Neural cell (in vitro differentiated cells): ENCODE data around the gene MYEOV. TPM values are rescaled to one million over a fixed set of nuclear protein-coding genes. Genes with fewer than 3 reads are reported as not detected.

ENCODE experiments used
- H2AFZ ChIP-seq: fragments of 200-600, 300-800 bp; sonication (generic), shearing (Covaris generic); 2 replicates; pipeline ENCODE4 v1.6.0; 2014; ENCODE audit warnings: low read depth, mild to moderate bottlenecking, antibody characterized with exemption, low read length, moderate library complexity
- H3F3A ChIP-seq: fragments of 200-600 bp; shearing (Covaris generic); 2 replicates; pipeline ENCODE4 v1.6.1; 2016; ENCODE audit warnings: mild to moderate bottlenecking, moderate library complexity, mixed read lengths, antibody characterized with exemption, low read length; ENCODE audit not compliant: insufficient read depth, poor library complexity, severe bottlenecking
- H3K27ac ChIP-seq: fragments of 200-600, 300-800 bp; sonication (generic), shearing (Covaris generic); 2 replicates; pipeline ENCODE4 v1.5.1; 2014; ENCODE audit warnings: mild to moderate bottlenecking, low read length, moderate library complexity
- H3K27me3 ChIP-seq: fragments of 300-800, 200-600 bp; sonication (generic), shearing (Covaris generic); 2 replicates; pipeline ENCODE4 v1.6.0; 2014; ENCODE audit warnings: mild to moderate bottlenecking, low read depth, low read length, moderate library complexity; ENCODE audit not compliant: insufficient read depth
- H3K36me3 ChIP-seq: fragments of 300-800, 200-600 bp; sonication (generic), shearing (Covaris generic); 2 replicates; pipeline ENCODE4 v1.5.1; 2014; ENCODE audit warnings: mild to moderate bottlenecking, antibody characterized with exemption, low read length, moderate library complexity; ENCODE audit not compliant: insufficient read depth
- H3K4me2 ChIP-seq: fragments of 300-800, 200-600 bp; sonication (generic), shearing (Covaris generic); 2 replicates; pipeline ENCODE4 v1.6.0; 2014; ENCODE audit warnings: mild to moderate bottlenecking, low read length
- H3K4me3 ChIP-seq: fragments of 300-800, 200-600 bp; sonication (generic), shearing (Covaris generic); 2 replicates; pipeline ENCODE4 v1.5.1; 2014; ENCODE audit warnings: mild to moderate bottlenecking, low read length, moderate library complexity
- H3K79me2 ChIP-seq: fragments of 200-600 bp; shearing (Covaris generic); replicated peaks from 2 replicates; pipeline ENCODE4 v1.6.0; 2014; ENCODE audit warnings: mild to moderate bottlenecking, low read length, moderate library complexity; ENCODE audit not compliant: insufficient read depth
- H3K9ac ChIP-seq: fragments of 300-800, 200-600 bp; sonication (generic), shearing (Covaris generic); 2 replicates; pipeline ENCODE4 v1.6.1; 2016; ENCODE audit warnings: mild to moderate bottlenecking, low read length, mixed read lengths
- H3K9me2 ChIP-seq: fragments of 200-600 bp; shearing (Covaris generic); 2 replicates; pipeline ENCODE4 v1.6.1; 2016; ENCODE audit warnings: mild to moderate bottlenecking, low read length, mixed read lengths; ENCODE audit not compliant: insufficient read depth
- H3K9me3 ChIP-seq: fragments of 200-600, 300-800 bp; sonication (generic), shearing (Covaris generic); 2 replicates; pipeline ENCODE4 v1.6.1; 2016; ENCODE audit warnings: mild to moderate bottlenecking, mixed run types, low read length, moderate library complexity, mixed read lengths
- H4K20me1 ChIP-seq: fragments of 200-600 bp; shearing (Covaris generic); 2 replicates; pipeline ENCODE4 v1.6.1; 2016; ENCODE audit warnings: mild to moderate bottlenecking, mixed run types; ENCODE audit not compliant: insufficient read depth
- EP300 ChIP-seq: fragments of 450-650 bp; conservative IDR thresholded peaks from 2 replicates; pipeline ENCODE4 v1.6.1; 2014; ENCODE audit warnings: antibody characterized with exemption, mild to moderate bottlenecking, moderate library complexity; ENCODE audit not compliant: poor library complexity, severe bottlenecking
- EZH2 ChIP-seq: fragments of 200-600, 300-800 bp; shearing (Covaris generic), sonication (generic); IDR thresholded peaks from 2 replicates; pipeline ENCODE4 v1.6.1; 2014; ENCODE audit warnings: antibody characterized with exemption, low read length, borderline replicate concordance, mild to moderate bottlenecking; ENCODE audit not compliant: insufficient read depth, poor library complexity, severe bottlenecking
- MXI1 ChIP-seq: fragments of 450-650 bp; conservative IDR thresholded peaks from 2 replicates; pipeline ENCODE4 v1.6.1; 2014; ENCODE audit warnings: antibody characterized with exemption, mild to moderate bottlenecking; ENCODE audit not compliant: poor library complexity, severe bottlenecking
- POLR2AphosphoS5 ChIP-seq: IDR thresholded peaks from 2 replicates; pipeline ENCODE4 v1.6.1; 2012
- RAD21 ChIP-seq: fragments of 450-650 bp; conservative IDR thresholded peaks from 2 replicates; pipeline ENCODE4 v1.6.1; 2014; ENCODE audit warnings: antibody characterized with exemption, mild to moderate bottlenecking, moderate library complexity
- SMC3 ChIP-seq: fragments of 450-650 bp; conservative IDR thresholded peaks from 2 replicates; pipeline ENCODE4 v1.6.1; 2014; ENCODE audit warnings: antibody characterized with exemption, mild to moderate bottlenecking, moderate library complexity; ENCODE audit not compliant: poor library complexity
- TAF1 ChIP-seq: IDR thresholded peaks from 2 replicates; pipeline ENCODE4 v1.6.1; 2012; ENCODE audit warnings: low read depth
- polyA plus RNA-seq: library from polyadenylated mRNA; depleted of rRNA; stranded (reverse); fragments of >200 nt; gene quantifications from 2 replicates; pipeline ENCODE4 v1.2.3, GENCODE V29; 2014
- TF ChIP-seq, protein P1 (sequence below): IDR thresholded peaks from 2 replicates; pipeline ENCODE4 v1.6.1; 2012; ENCODE audit warnings: borderline replicate concordance
- TF ChIP-seq, protein P2 (sequence below): fragments of 450-650 bp; IDR thresholded peaks from 2 replicates; pipeline ENCODE4 v1.5.1; 2014; ENCODE audit warnings: antibody characterized with exemption, mild to moderate bottlenecking, moderate library complexity; ENCODE audit not compliant: poor library complexity, severe bottlenecking

MYEOV gene
- polyA plus RNA-seq, 1 donor from 2014 or later: not detected

DNA sequence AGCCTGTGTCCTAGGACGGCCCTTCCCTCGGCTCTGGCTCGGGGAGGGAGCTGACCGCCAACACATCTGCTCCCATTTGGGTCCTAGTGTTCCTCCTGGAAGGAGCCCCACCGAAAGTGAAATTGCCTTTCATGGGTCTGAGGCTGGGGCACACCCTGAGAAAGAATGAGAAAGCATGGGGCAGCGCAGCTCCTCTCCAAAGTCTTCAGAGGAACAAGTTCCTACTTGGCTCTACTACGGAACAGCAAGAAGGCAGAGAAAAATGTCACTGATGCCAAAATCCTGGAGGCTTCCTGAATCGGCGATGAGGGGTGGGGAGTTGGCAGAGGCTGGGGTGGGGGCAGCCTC is 41.5 kb upstream of the MYEOV start:
- H3K9me2 ChIP-seq: no peaks in the 10 kb centered on the region
- no peak overlapping the region for H3K4me3 ChIP-seq
- H3K79me2 ChIP-seq: no peaks in the 10 kb centered on the region
- H3K27ac ChIP-seq: no peak overlapping the region
- H3K4me2 ChIP-seq: no peak overlapping the region
- no peaks in the 10 kb centered on the region for H3F3A ChIP-seq
- H3K9me3 ChIP-seq: no peaks in the 10 kb centered on the region
- H2AFZ ChIP-seq: no peak overlapping the region
- no peaks in the 10 kb centered on the region for H3K36me3 ChIP-seq
- H4K20me1 ChIP-seq: no peaks in the 10 kb centered on the region
- TF ChIP-seq RAD21: no peak
- no peak for TF ChIP-seq EP300
- no peak for TF ChIP-seq EZH2
- TF ChIP-seq SMC3: no peak
- no peak for TF ChIP-seq POLR2AphosphoS5
- no peak for TF ChIP-seq MXI1
- TF ChIP-seq, protein P1, sequence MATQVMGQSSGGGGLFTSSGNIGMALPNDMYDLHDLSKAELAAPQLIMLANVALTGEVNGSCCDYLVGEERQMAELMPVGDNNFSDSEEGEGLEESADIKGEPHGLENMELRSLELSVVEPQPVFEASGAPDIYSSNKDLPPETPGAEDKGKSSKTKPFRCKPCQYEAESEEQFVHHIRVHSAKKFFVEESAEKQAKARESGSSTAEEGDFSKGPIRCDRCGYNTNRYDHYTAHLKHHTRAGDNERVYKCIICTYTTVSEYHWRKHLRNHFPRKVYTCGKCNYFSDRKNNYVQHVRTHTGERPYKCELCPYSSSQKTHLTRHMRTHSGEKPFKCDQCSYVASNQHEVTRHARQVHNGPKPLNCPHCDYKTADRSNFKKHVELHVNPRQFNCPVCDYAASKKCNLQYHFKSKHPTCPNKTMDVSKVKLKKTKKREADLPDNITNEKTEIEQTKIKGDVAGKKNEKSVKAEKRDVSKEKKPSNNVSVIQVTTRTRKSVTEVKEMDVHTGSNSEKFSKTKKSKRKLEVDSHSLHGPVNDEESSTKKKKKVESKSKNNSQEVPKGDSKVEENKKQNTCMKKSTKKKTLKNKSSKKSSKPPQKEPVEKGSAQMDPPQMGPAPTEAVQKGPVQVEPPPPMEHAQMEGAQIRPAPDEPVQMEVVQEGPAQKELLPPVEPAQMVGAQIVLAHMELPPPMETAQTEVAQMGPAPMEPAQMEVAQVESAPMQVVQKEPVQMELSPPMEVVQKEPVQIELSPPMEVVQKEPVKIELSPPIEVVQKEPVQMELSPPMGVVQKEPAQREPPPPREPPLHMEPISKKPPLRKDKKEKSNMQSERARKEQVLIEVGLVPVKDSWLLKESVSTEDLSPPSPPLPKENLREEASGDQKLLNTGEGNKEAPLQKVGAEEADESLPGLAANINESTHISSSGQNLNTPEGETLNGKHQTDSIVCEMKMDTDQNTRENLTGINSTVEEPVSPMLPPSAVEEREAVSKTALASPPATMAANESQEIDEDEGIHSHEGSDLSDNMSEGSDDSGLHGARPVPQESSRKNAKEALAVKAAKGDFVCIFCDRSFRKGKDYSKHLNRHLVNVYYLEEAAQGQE: no peak
- no peak for TF ChIP-seq TAF1
- TF ChIP-seq, protein P2, sequence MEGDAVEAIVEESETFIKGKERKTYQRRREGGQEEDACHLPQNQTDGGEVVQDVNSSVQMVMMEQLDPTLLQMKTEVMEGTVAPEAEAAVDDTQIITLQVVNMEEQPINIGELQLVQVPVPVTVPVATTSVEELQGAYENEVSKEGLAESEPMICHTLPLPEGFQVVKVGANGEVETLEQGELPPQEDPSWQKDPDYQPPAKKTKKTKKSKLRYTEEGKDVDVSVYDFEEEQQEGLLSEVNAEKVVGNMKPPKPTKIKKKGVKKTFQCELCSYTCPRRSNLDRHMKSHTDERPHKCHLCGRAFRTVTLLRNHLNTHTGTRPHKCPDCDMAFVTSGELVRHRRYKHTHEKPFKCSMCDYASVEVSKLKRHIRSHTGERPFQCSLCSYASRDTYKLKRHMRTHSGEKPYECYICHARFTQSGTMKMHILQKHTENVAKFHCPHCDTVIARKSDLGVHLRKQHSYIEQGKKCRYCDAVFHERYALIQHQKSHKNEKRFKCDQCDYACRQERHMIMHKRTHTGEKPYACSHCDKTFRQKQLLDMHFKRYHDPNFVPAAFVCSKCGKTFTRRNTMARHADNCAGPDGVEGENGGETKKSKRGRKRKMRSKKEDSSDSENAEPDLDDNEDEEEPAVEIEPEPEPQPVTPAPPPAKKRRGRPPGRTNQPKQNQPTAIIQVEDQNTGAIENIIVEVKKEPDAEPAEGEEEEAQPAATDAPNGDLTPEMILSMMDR: no peak
- H3K9ac ChIP-seq: no peak overlapping the region
- no peaks in the 10 kb centered on the region for H3K27me3 ChIP-seq

DNA sequence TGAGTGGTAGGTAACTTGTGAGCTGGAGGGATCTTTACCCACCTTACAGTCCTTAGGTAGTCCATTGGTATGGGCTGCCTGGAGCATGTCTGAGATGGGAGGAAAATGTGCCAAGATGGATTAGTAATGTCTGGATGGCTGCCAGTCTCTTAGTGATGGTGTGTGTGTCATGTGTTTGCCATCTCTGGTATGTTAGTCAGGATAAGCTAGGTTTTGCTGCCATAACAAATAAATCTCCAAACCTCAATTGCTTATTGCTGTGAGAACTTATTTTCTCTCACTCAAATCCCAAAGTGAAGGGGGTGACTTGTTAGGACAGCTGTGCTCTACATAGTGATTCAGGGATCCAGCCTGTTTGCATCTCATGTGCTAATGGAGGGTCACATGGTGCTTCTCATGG is 40.9 kb upstream of the MYEOV start:
- Histone ChIP-seq H3K9ac (no peak overlapping the region), H3K36me3 (no peaks in the 10 kb centered on the region), H3K4me3 (no peak overlapping the region), H2AFZ (no peak overlapping the region), H3K4me2 (no peak overlapping the region), H3K9me2 (no peaks in the 10 kb centered on the region), H3K9me3 (no peaks in the 10 kb centered on the region), H3K27me3 (no peaks in the 10 kb centered on the region), H3F3A (no peaks in the 10 kb centered on the region), H3K27ac (no peak overlapping the region), H3K79me2 (no peaks in the 10 kb centered on the region), H4K20me1 (no peaks in the 10 kb centered on the region)
- TF ChIP-seq RAD21: no peak

DNA sequence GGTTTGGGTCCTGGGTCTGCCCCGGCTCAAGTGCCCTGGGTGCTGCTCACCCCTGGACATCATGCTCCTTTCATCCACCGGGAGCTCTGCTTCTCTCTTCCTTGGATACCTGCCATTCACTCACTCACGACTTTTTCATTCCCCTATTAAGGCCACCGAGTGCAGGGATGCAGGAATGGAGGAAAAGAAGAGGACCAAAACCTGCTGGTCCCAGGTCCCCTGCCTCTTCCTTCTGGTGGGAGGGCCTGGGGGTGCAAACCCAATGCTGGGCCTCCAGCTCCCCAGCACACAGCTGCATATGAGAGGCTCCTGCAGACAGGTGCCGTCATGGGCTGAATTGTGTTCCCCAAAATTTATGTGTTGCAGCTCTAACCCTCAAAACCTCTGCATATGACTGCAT is 36.8 kb upstream of the MYEOV start:
- no peaks in the 10 kb centered on the region for H3K9me2 ChIP-seq
- no peak overlapping the region for H3K4me2 ChIP-seq
- H3K36me3 ChIP-seq: no peaks in the 10 kb centered on the region
- H3K4me3 ChIP-seq: no peak overlapping the region
- H4K20me1 ChIP-seq: no peaks in the 10 kb centered on the region
- H2AFZ ChIP-seq: no peak overlapping the region
- H3K9ac ChIP-seq: no peak overlapping the region
- no peaks in the 10 kb centered on the region for H3K27me3 ChIP-seq
- TF ChIP-seq, protein P2: no peak
- TF ChIP-seq TAF1 (no peak), POLR2AphosphoS5 (no peak), EZH2 (no peak), RAD21 (no peak), EP300 (no peak), MXI1 (no peak), SMC3 (no peak)
- TF ChIP-seq, protein P1: no peak
- no peaks in the 10 kb centered on the region for H3K79me2 ChIP-seq
- no peak overlapping the region for H3K27ac ChIP-seq
- no peaks in the 10 kb centered on the region for H3F3A ChIP-seq
- no peaks in the 10 kb centered on the region for H3K9me3 ChIP-seq
